Upper lobe of left lung (tissue), 4 donors: ENCODE results near the gene SPATA33.

Experiments
- POLR2A ChIP-seq, 4 donors: fragments of 450-650 bp; IDR thresholded peaks; one replicate each; pipeline ENCODE4 v1.5.1; 2016 to 2017; ENCODE audit warnings: antibody characterized with exemption in 4 of 4, mild to moderate bottlenecking in 2 of 4
- TF ChIP-seq, protein P1 (sequence below), 6 experiments: fragments of 450-650 bp in 4 of 6; fragments of 200-600 bp in 2 of 6; sonication (generic) in 2 of 6; IDR thresholded peaks; one replicate each; pipeline ENCODE4 v1.5.1; 2016 to 2019; ENCODE audit warnings: antibody characterized with exemption in 6 of 6

DNA sequence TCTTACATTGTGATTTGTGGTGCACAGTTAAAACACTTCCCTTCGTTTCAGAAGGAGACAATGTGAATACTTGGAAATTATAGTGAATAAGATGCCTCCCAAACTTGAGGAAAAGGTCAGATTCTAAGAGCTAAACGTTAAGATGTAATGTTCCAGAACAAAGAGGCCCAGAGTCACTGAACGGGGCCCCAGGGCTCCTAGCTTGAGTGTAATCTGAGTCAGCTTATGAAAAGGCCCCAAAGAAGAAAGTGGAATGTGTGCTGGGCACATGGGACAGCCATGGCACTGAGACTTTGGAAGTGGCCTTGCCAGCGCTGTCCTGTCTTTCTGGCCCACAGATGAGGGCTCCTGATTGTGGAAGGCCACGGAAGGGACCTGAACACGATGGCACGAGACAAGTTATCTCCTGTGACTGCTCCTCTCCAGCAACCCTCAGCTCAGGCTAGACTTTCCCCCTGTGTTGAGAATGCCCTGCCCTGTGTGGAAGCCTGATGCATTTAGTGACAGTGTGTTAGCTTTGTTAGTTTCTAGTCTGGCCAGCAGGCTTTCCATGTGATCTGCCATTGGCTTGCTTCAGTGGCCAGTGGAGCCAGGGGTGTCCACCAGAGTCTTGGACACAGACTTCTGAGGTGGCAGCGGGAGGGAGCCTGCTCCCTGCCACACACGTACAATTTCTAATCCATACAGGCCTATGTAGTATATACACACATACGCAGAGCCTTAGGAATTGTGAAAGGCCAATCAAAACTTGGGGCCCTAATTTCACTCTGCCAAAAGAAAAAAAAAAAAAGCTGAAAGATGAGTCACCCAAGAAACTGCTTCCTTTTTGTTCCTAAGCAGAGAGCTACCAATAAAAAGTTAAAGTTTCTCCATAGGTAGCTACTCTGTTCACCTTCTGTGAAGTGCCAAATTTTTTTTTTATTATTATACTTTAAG is 13.1 kb downstream of the SPATA33 start:
- TF ChIP-seq, protein P1, sequence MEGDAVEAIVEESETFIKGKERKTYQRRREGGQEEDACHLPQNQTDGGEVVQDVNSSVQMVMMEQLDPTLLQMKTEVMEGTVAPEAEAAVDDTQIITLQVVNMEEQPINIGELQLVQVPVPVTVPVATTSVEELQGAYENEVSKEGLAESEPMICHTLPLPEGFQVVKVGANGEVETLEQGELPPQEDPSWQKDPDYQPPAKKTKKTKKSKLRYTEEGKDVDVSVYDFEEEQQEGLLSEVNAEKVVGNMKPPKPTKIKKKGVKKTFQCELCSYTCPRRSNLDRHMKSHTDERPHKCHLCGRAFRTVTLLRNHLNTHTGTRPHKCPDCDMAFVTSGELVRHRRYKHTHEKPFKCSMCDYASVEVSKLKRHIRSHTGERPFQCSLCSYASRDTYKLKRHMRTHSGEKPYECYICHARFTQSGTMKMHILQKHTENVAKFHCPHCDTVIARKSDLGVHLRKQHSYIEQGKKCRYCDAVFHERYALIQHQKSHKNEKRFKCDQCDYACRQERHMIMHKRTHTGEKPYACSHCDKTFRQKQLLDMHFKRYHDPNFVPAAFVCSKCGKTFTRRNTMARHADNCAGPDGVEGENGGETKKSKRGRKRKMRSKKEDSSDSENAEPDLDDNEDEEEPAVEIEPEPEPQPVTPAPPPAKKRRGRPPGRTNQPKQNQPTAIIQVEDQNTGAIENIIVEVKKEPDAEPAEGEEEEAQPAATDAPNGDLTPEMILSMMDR (IDR thresholded peaks at IDR 0.05): no peak
- no peak for TF ChIP-seq POLR2A (IDR thresholded peaks at IDR 0.05)
